ENCODE results near the gene MAP4K5.

- TF ChIP-seq CTCF (IDR thresholded peaks at IDR 0.05) (no peak), POLR2A (IDR thresholded peaks at IDR 0.05) (no peak)
These were observed 79.2 kb downstream of the MAP4K5 start for GRCh38 chr14:50452979-50453705.
